Measurements from ENCODE around the gene NEK1. TPM values are rescaled to one million over a fixed set of nuclear protein-coding genes. Genes with fewer than 3 reads are reported as not detected.

NEK1 gene
- total and polyA plus RNA-seq, 8 donors, result 2.1 to 8.3 (median 4.1) TPM

GRCh38 chr4:169493164-169493524 is 119.2 kb downstream of the NEK1 start:
- FAIRE-seq (no peak), DNase-seq (no peak), ATAC-seq (no peak)
- Histone ChIP-seq H3K4me1 (no peaks in the 10 kb centered on the region), H3K27ac (no peak overlapping the region), H3K9me3 (no peaks in the 10 kb centered on the region), H3K4me3 (no peak overlapping the region), H3K36me3 (no peaks in the 10 kb centered on the region), H3K27me3 (no peaks in the 10 kb centered on the region)
- peak in 1 of 4 donors; percentile 0 for TF ChIP-seq CTCF (IDR thresholded peaks at IDR 0.05)
- 58 to 71% methylated on average over 2 of the region's 2 CpGs for WGBS, 2 donors
- intact Hi-C loops (cut with DNase I), result no loop called here

GRCh38 chr4:169492436-169493163 is 119.8 kb downstream of the NEK1 start:
- ATAC-seq, result peak in 2 of 4 donors; percentile 27 to 68
- intact Hi-C loops (cut with DNase I), result no loop called here

GRCh38 chr4:169491211-169491610 is 121.2 kb downstream of the NEK1 start:
- 94 to 100% methylated on average over 1 of the region's 1 CpG for WGBS, 2 donors
- ATAC-seq, result no peak
- Histone ChIP-seq H3K27ac (no peak overlapping the region), H3K9me3 (no peaks in the 10 kb centered on the region), H3K27me3 (no peaks in the 10 kb centered on the region), H3K36me3 (no peaks in the 10 kb centered on the region), H3K4me1 (no peaks in the 10 kb centered on the region), H3K4me3 (no peak overlapping the region)
- TF ChIP-seq CTCF (IDR thresholded peaks at IDR 0.05), result no peak
- no peak for DNase-seq
- intact Hi-C loops (cut with DNase I), result no loop called here
- no peak for FAIRE-seq

More at GRCh38 chr4:169492436-169493163, 119.8 kb downstream of the NEK1 start:
- Histone ChIP-seq H3K4me3 (no peak overlapping the region), H3K4me1 (no peaks in the 10 kb centered on the region), H3K36me3 (no peaks in the 10 kb centered on the region), H3K27ac (no peak overlapping the region), H3K9me3 (no peaks in the 10 kb centered on the region), H3K27me3 (no peaks in the 10 kb centered on the region)
- FAIRE-seq (no peak), DNase-seq (no peak)
- TF ChIP-seq CTCF (IDR thresholded peaks at IDR 0.05), result peak in 2 of 4 donors; percentile 11 to 20
- WGBS, 2 donors, result 75 to 76% methylated on average over 10 of the region's 10 CpGs

DNA sequence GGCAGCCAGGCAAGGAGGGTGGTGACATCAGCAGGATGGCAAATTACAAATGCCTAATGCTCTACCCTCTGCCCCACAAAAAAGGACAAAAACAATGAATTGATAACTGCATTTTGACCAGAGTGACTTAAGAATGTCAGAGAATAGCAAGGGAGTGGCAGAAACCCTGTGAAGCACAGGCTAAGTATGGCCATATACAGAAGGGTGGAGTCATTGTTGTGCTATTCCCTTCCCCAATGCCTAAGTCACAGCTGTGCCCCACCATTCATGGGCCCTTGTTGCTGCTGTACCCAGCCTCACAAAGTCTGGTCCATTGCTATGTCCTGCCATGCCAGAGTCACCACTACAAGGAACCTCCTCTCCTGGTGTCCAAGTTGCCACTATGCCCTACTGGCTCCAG is 123.1 kb downstream of the NEK1 start:
- no peak for ATAC-seq
- Histone ChIP-seq H3K27ac (no peak overlapping the region), H3K9me3 (no peaks in the 10 kb centered on the region), H3K36me3 (no peaks in the 10 kb centered on the region), H3K27me3 (no peaks in the 10 kb centered on the region), H3K4me3 (no peak overlapping the region), H3K4me1 (peaks cover 0 to 5% (median 0%) of the 10 kb centered on the region in 3 donors)
- no peak for DNase-seq
- FAIRE-seq, result no peak
- intact Hi-C loops (cut with DNase I), result loop anchor here in 1 of 3 donors (10.0 kb wide), 2 partner anchors 465 to 565 kb away; no protein-coding TSS in a partner anchor
- TF ChIP-seq CTCF (IDR thresholded peaks at IDR 0.05), result no peak

Data from pancreas (tissue), 10 donors.